IMR-90 (cell line): ENCODE results near the gene TNFSF9. TPM values are rescaled to one million over a fixed set of nuclear protein-coding genes. Genes with fewer than 3 reads are reported as not detected.

ENCODE experiments used
- ATAC-seq: fragments of 200-7000 bp; cut with Tn5 transposase; 2 replicates; pipeline ENCODE4 v1.9.1; 2020; ENCODE audit warnings: low read depth, mild to moderate bottlenecking, moderate library complexity
- BruUV-seq: library from RNA; stranded (reverse); fragments of 400-500 nt; replicated peaks from 2 replicates; lab custom pipeline; 2021; lab: Mats Ljungman, UMichigan
- CTCF ChIA-PET: fragments of 300-600 bp; formaldehyde crosslinking; extraction: SDS; loops from one replicate; lab custom pipeline; 2021; ENCODE audit warnings: antibody characterized with exemption; lab: Yijun Ruan, JAX
- POLR2A ChIA-PET: fragments of 300-600 bp; sonication (Branson Sonifier 250); formaldehyde crosslinking; loops from one replicate; lab custom pipeline; 2022; ENCODE audit warnings: antibody characterized with exemption; ENCODE audit not compliant: unreplicated experiment; lab: Charles Lee
- DNase-seq: peaks from one replicate; pipeline ENCODE4 v3.0.0; 2013
- H2AFZ ChIP-seq: replicated peaks from 2 replicates; pipeline ENCODE3; 2013; ENCODE audit warnings: low read length, mild to moderate bottlenecking; ENCODE audit not compliant: poor library complexity
- H2AK5ac ChIP-seq: 2 replicates; pipeline ENCODE4 v1.6.1; 2013; ENCODE audit warnings: low read depth, low read length, inconsistent platforms
- H2AK9ac ChIP-seq: replicated peaks from 2 replicates; pipeline ENCODE3; 2013; ENCODE audit warnings: mild to moderate bottlenecking, low read depth, low read length, moderate library complexity; ENCODE audit not compliant: poor library complexity
- H2BK120ac ChIP-seq: 2 replicates; pipeline ENCODE4 v1.6.1; 2013; ENCODE audit warnings: low read depth, low read length, inconsistent platforms
- H2BK15ac ChIP-seq: 3 replicates; pipeline ENCODE4 v1.6.1; 2013; ENCODE audit warnings: low read depth, low read length, inconsistent platforms
- H2BK20ac ChIP-seq: 2 replicates; pipeline ENCODE4 v1.6.1; 2013; ENCODE audit warnings: low read depth, mild to moderate bottlenecking, inconsistent platforms, low read length, moderate library complexity
- H2BK5ac ChIP-seq: 2 replicates; pipeline ENCODE4 v1.6.1; 2013; ENCODE audit warnings: mild to moderate bottlenecking, low read depth, low read length, inconsistent platforms; ENCODE audit not compliant: poor library complexity, severe bottlenecking
- H3K14ac ChIP-seq: replicated peaks from 2 replicates; pipeline ENCODE4 v1.6.1; 2013; ENCODE audit warnings: low read depth, low read length, inconsistent platforms
- H3K18ac ChIP-seq: 2 replicates; pipeline ENCODE4 v1.6.1; 2013; ENCODE audit warnings: low read depth, low read length, control low read depth
- H3K23ac ChIP-seq: 2 replicates; pipeline ENCODE4 v1.6.1; 2013; ENCODE audit warnings: low read depth, low read length, inconsistent platforms
- H3K27ac ChIP-seq: 2 replicates; pipeline ENCODE4 v1.5.1; 2013; ENCODE audit warnings: mild to moderate bottlenecking, control low read depth, low read length; ENCODE audit not compliant: insufficient read depth
- H3K27me3 ChIP-seq: 2 replicates; pipeline ENCODE4 v1.6.1; 2013; ENCODE audit warnings: low read length; ENCODE audit not compliant: control insufficient read depth, insufficient read depth
- H3K36me3 ChIP-seq: 2 replicates; pipeline ENCODE4 v1.6.1; 2013; ENCODE audit warnings: low read length, mixed read lengths; ENCODE audit not compliant: control insufficient read depth, insufficient read depth
- H3K4ac ChIP-seq: 2 replicates; pipeline ENCODE4 v1.6.1; 2013; ENCODE audit warnings: low read depth, low read length, inconsistent platforms
- H3K4me1 ChIP-seq: 2 replicates; pipeline ENCODE4 v1.6.1; 2013; ENCODE audit warnings: low read length, mixed read lengths; ENCODE audit not compliant: control insufficient read depth, insufficient read depth
- H3K4me2 ChIP-seq: 2 replicates; pipeline ENCODE4 v1.6.1; 2013; ENCODE audit warnings: low read depth, mild to moderate bottlenecking, control low read depth, low read length, moderate library complexity
- H3K4me3 ChIP-seq: 2 replicates; pipeline ENCODE4 v1.5.1; 2013; ENCODE audit warnings: low read depth, mild to moderate bottlenecking, control low read depth, low read length, moderate library complexity; ENCODE audit not compliant: insufficient read depth
- H3K56ac ChIP-seq: 2 replicates; pipeline ENCODE4 v1.6.1; 2013; ENCODE audit warnings: low read length, inconsistent platforms; ENCODE audit not compliant: insufficient read depth; ENCODE audit errors: extremely low read depth
- H3K79me1 ChIP-seq, 2 experiments: 2 replicates each; pipeline ENCODE4 v1.6.1; 2013; ENCODE audit warnings: low read length in 2 of 2, inconsistent platforms in 1 of 2, low read depth in 1 of 2
- H3K9ac ChIP-seq: 2 replicates; pipeline ENCODE4 v1.6.1; 2013; ENCODE audit warnings: low read depth, low read length, control low read depth
- H3K9me1 ChIP-seq: 2 replicates; pipeline ENCODE4 v1.6.1; 2013; ENCODE audit warnings: low read length, inconsistent platforms; ENCODE audit not compliant: insufficient read depth
- H3K9me3 ChIP-seq: 2 replicates; pipeline ENCODE4 v1.6.1; 2013; ENCODE audit warnings: low read length; ENCODE audit not compliant: control insufficient read depth, insufficient read depth
- H4K20me1 ChIP-seq: 2 replicates; pipeline ENCODE4 v1.6.1; 2013; ENCODE audit warnings: low read length, inconsistent platforms; ENCODE audit not compliant: insufficient read depth
- H4K5ac ChIP-seq: 2 replicates; pipeline ENCODE4 v1.6.1; 2013; ENCODE audit warnings: mild to moderate bottlenecking, low read depth, low read length, control low read depth
- H4K8ac ChIP-seq, 2 experiments: 2 replicates each; pipeline ENCODE4 v1.6.1; 2013; ENCODE audit warnings: low read depth in 2 of 2, low read length in 2 of 2, control low read depth in 1 of 2, inconsistent platforms in 1 of 2
- H4K91ac ChIP-seq: 2 replicates; pipeline ENCODE4 v1.6.1; 2013; ENCODE audit warnings: low read depth, low read length, inconsistent platforms; ENCODE audit not compliant: insufficient read depth
- MAZ ChIP-seq: IDR thresholded peaks from 2 replicates; pipeline ENCODE4 v1.6.1; 2012; ENCODE audit warnings: low read depth, mild to moderate bottlenecking, low read length, improper control_type of control experiment, moderate library complexity, borderline replicate concordance
- RFX5 ChIP-seq: IDR thresholded peaks from 2 replicates; pipeline ENCODE4 v1.8.0; 2012; ENCODE audit warnings: low read depth, mild to moderate bottlenecking, low read length, moderate library complexity
- WGBS, 2 experiments: methylation state at CpG; one replicate each; pipeline versions ENCODE4 v1.1.5 to v1.1.7; 2013; ENCODE audit warnings: missing lambda C conversion rate in 2 of 2; ENCODE audit not compliant: insufficient read length in 1 of 2; ENCODE audit errors: extremely low coverage in 2 of 2; 5-methylcytosine and 5-hydroxymethylcytosine counted together
- dilution Hi-C: fragments of 300-500 bp; cut with HindIII; formaldehyde crosslinking; loops from one replicate; pipeline ENCODE4 v1.14.3; 2018; ENCODE audit warnings: low sequenced_read_pairs; ENCODE audit not compliant: unreplicated experiment
- in situ Hi-C: fragments of 300-500 bp; cut with MboI; formaldehyde crosslinking; loops from 3 replicates; pipeline ENCODE4 v1.14.3; 2019; ENCODE audit warnings: low sequenced_read_pairs, inconsistent platforms, mixed read lengths
- intact Hi-C: fragments of 100-400 bp; cut with micrococcal nuclease; formaldehyde crosslinking; loops from 2 replicates; pipeline ENCODE4 v1.10.0; 2022
- polyA plus RNA-seq, 3 experiments: library from polyadenylated mRNA; depleted of rRNA; stranded (reverse); fragments of >200 nt; gene quantifications; 2 replicates each; pipeline ENCODE4 v1.2.3, GENCODE V29; 2012; ENCODE audit warnings: low replicate concordance in 1 of 3
- total RNA-seq: library from RNA; depleted of rRNA; stranded (reverse); fragments of >200 nt; gene quantifications from 2 replicates; pipeline ENCODE4 v1.2.3, GENCODE V29; 2012

Gene TNFSF9
- total and polyA plus RNA-seq, 2 of the 4 experiments (the other 2 are of a cell fraction) = 0.10 TPM; not detected in 1

GRCh38 chr19:6510618-6511017 is 20.2 kb upstream of the TNFSF9 start:
- Histone ChIP-seq H3K9me1 (no peaks in the 10 kb centered on the region), H3K27ac (no peak overlapping the region), H2BK15ac (no peak overlapping the region), H3K18ac (no peak overlapping the region), H3K4me1 (no peaks in the 10 kb centered on the region), H4K5ac (no peak overlapping the region), H3K23ac (no peak overlapping the region), H2AK9ac (no peak overlapping the region), H2BK20ac (no peak overlapping the region), H2BK5ac (no peak overlapping the region), H2AK5ac (no peak overlapping the region), H3K56ac (no peak overlapping the region), H2BK120ac (no peak overlapping the region), H4K91ac (no peak overlapping the region), H3K14ac (no peak overlapping the region), H3K36me3 (no peaks in the 10 kb centered on the region), H3K79me1 (no peaks in the 10 kb centered on the region), H3K9me3 (no peaks in the 10 kb centered on the region), H3K4ac (no peak overlapping the region), H3K4me3 (no peak overlapping the region), H4K20me1 (no peaks in the 10 kb centered on the region), H3K27me3 (no peaks in the 10 kb centered on the region), H2AFZ (no peak overlapping the region), H4K8ac (no peak overlapping the region), H3K9ac (no peak overlapping the region), H3K4me2 (no peak overlapping the region)
- no peak for ATAC-seq
- in situ Hi-C loops = loop anchor here (10.0 kb wide), 1 partner anchor 224 kb away; the partner anchor contains the start of genes GPR108 and TRIP10
- no TSS peak for BruUV-seq
- TF ChIP-seq RFX5 (no peak), MAZ (no peak)
- intact Hi-C loops = no loop called here
- no peak for DNase-seq
- WGBS, 2 experiments = 80% methylated on average over 1 of the region's 7 CpGs; no CpG with 5 or more reads in 1 of the 2 experiments
- dilution Hi-C loops = no loop called here
- ChIA-PET CTCF (no interaction called here), POLR2A (no interaction called here)
